ENCODE results near the gene CDK6. TPM values are rescaled to one million over a fixed set of nuclear protein-coding genes. Genes with fewer than 3 reads are reported as not detected.

Gene CDK6
- total and polyA plus RNA-seq, 9 of the 15 experiments (the other 6 are each of a cell fraction or from before 2014, with no cell fraction given), result 7.6 to 109 (median 44.4) TPM

DNA sequence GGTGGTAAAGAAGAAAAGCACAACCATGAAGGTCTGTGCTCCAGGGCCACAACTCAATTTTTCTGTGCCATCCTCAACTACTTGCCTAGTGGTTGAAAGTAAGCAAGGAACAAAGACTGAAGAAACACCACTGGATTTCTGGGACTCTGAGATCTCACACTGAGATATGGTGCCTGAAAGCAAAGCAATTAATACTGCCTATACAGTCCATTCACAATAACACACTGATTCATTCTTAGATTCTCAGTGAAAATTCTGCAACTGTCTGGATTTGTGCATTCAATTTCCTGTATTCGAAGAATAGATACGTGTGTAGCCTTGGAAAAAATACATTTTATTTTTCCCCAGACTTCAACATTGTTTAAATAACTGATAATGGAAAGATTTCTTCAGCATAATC lies 129.8 kb downstream of the CDK6 start:
- no peak overlapping the region for H3K4me2 ChIP-seq (ENCODE audit: insufficient read depth, low read length)
- CTCF ChIA-PET (ENCODE audit: low intra/inter-chr PET ratio), result no interaction called here
- no peaks in the 10 kb centered on the region for H4K20me1 ChIP-seq (replicated peaks; ENCODE audit: control insufficient read depth, insufficient read depth, low read length)
- intact Hi-C loops (cut with micrococcal nuclease) (no loop called here), in situ Hi-C loops (cut with MboI) (no loop called here)
- POLR2A ChIA-PET, result no interaction called here
- WGBS (ENCODE audit: insufficient coverage, low coverage, missing lambda C conversion rate), result 96% methylated on average over 2 of the region's 2 CpGs
- no peaks in the 10 kb centered on the region for H3K4me1 ChIP-seq (replicated peaks in 1 of 2; ENCODE audit: control insufficient read depth in 2 of 2, insufficient read depth in 2 of 2, low read length in 2 of 2)
- no peak overlapping the region for H2AFZ ChIP-seq (ENCODE audit: low read depth, low read length)
- H3K9me3 ChIP-seq (replicated peaks; ENCODE audit: control insufficient read depth, insufficient read depth, low read depth, low read length), result no peaks in the 10 kb centered on the region
- no peak overlapping the region for H3K9ac ChIP-seq (ENCODE audit: insufficient read depth in 1 of 2, low read depth in 2 of 2, low read length in 2 of 2)
- H3K4me3 ChIP-seq, result no peak overlapping the region
- no peaks in the 10 kb centered on the region for H3K9me1 ChIP-seq (ENCODE audit: control insufficient read depth, insufficient read depth, low read length)
- TF ChIP-seq, protein P1, sequence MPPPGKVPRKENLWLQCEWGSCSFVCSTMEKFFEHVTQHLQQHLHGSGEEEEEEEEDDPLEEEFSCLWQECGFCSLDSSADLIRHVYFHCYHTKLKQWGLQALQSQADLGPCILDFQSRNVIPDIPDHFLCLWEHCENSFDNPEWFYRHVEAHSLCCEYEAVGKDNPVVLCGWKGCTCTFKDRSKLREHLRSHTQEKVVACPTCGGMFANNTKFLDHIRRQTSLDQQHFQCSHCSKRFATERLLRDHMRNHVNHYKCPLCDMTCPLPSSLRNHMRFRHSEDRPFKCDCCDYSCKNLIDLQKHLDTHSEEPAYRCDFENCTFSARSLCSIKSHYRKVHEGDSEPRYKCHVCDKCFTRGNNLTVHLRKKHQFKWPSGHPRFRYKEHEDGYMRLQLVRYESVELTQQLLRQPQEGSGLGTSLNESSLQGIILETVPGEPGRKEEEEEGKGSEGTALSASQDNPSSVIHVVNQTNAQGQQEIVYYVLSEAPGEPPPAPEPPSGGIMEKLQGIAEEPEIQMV (tag; conservative IDR thresholded peaks at IDR 0.05; ENCODE audit: low read depth), result no peak
- TF ChIP-seq SIX5 (IDR thresholded peaks at IDR 0.05; ENCODE audit: borderline replicate concordance in 1 of 2, insufficient read depth in 1 of 2, low read depth in 1 of 2, low read length in 2 of 2) (no peak), ZNF707 (CRISPR knock-in tag; conservative IDR thresholded peaks at IDR 0.05) (no peak)
- 0 out of 3 replicates have a peak, but pooled peaks cover 4% of the 10 kb centered on the region for H3K36me3 ChIP-seq (ENCODE audit: control insufficient read depth, insufficient read depth, low read length)
- H3K79me2 ChIP-seq (ENCODE audit: control insufficient read depth, insufficient read depth, low read length), result no peaks in the 10 kb centered on the region; the same call in 2 of the 3 replicates
- no TSS peak for BruUV-seq (replicated peaks)
- ATAC-seq, result peak; percentile 36; the same call in 1 of the 3 replicates
- no peaks in the 10 kb centered on the region for H3K27me3 ChIP-seq (ENCODE audit: control insufficient read depth in 2 of 2, insufficient read depth in 2 of 2, low read length in 2 of 2)
- no peak for FAIRE-seq
- DNase-seq (ENCODE audit: extremely low read depth in 1 of 4, low spot score in 3 of 4), result no peak
- no peak overlapping the region for H3K27ac ChIP-seq (ENCODE audit: extremely low read depth, low read depth, low read length)

GRCh38 chr7:92705831-92706230 lies 130.5 kb downstream of the CDK6 start:
- Histone ChIP-seq H3K9me1 (ENCODE audit: control insufficient read depth, insufficient read depth, low read length) (no peaks in the 10 kb centered on the region), H3K27me3 (ENCODE audit: control insufficient read depth in 2 of 2, insufficient read depth in 2 of 2, low read length in 2 of 2) (no peaks in the 10 kb centered on the region), H3K27ac (ENCODE audit: extremely low read depth, low read depth, low read length) (no peak overlapping the region), H3K9me3 (replicated peaks; ENCODE audit: control insufficient read depth, insufficient read depth, low read depth, low read length) (no peaks in the 10 kb centered on the region), H3K9ac (ENCODE audit: insufficient read depth in 1 of 2, low read depth in 2 of 2, low read length in 2 of 2) (no peak overlapping the region), H2AFZ (ENCODE audit: low read depth, low read length) (no peak overlapping the region), H3K79me2 (ENCODE audit: control insufficient read depth, insufficient read depth, low read length) (no peaks in the 10 kb centered on the region; the same call in 2 of the 3 replicates), H3K4me1 (replicated peaks in 1 of 2; ENCODE audit: control insufficient read depth in 2 of 2, insufficient read depth in 2 of 2, low read length in 2 of 2) (no peaks in the 10 kb centered on the region), H3K4me2 (ENCODE audit: insufficient read depth, low read length) (no peak overlapping the region), H3K36me3 (ENCODE audit: control insufficient read depth, insufficient read depth, low read length) (0 out of 3 replicates have a peak, but pooled peaks cover 4% of the 10 kb centered on the region), H4K20me1 (replicated peaks; ENCODE audit: control insufficient read depth, insufficient read depth, low read length) (no peaks in the 10 kb centered on the region), H3K4me3 (no peak overlapping the region)
- no TSS peak for BruUV-seq (replicated peaks)
- DNase-seq (ENCODE audit: extremely low read depth in 1 of 4, low spot score in 3 of 4) (no peak), ATAC-seq (no peak), FAIRE-seq (no peak)
- WGBS (ENCODE audit: insufficient coverage, low coverage, missing lambda C conversion rate), result 95% methylated on average over 1 of the region's 1 CpG
- ChIA-PET POLR2A (no interaction called here), CTCF (ENCODE audit: low intra/inter-chr PET ratio) (no interaction called here)
- in situ Hi-C loops (cut with MboI) (no loop called here), intact Hi-C loops (cut with micrococcal nuclease) (no loop called here)
- TF ChIP-seq RCOR1 (IDR thresholded peaks at IDR 0.05; ENCODE audit: borderline replicate concordance in 1 of 2, low read depth in 2 of 2, low read length in 2 of 2) (no peak), MIER1 (IDR thresholded peaks at IDR 0.05; ENCODE audit: low read depth) (no peak), ZBTB5 (IDR thresholded peaks at IDR 0.05) (no peak)
- TF ChIP-seq, protein P2, sequence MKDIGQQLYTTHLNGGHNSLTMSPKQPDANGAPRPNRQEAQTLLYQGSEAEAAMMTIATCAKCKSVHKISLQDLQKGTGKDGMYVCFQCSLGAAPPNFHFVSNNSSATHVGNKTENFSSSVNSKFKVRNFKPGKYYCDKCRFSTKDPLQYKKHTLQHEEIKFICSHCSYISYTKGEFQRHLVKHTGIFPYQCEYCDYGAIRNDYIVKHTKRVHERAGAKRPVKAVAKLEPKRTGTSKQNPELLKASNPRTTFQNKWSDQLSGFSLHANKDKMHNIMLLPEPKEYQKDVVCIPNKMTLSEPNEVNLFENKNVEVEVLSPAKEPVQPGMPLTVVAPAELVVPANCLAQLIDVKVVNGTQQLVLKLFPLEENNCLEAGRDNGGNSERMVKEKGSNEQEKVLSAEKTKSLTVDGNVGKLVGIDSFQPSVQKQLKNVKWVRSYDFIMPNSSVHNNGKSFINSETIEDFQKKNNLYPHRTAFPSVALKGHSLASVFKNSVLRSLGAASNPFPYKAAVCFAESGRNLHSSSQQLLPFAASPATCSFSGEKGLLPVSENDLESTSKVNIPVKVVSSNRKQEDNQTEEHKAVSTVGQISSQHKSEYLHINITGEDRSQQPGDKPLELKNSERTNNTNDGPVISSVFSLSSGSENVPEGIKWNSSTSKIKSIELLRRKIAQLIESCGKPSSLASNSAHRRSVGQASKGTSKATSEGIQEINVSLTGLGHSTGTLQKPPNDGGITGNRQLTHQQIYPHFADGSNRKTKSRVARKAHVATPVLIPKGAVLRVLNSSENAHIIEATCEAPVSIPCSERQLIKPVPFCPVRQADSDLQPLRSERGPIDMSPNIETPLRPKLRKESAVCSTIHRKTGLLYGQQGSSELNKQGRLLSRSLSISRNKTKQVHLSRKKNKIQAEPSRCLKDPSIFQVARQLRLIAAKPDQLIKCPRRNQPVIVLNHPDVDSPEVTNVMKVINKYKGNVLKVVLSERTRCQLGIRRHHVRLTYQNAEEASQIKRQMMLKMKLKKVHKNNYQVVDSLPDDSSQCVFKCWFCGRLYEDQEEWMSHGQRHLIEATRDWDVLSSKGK (CRISPR knock-in tag; IDR thresholded peaks at IDR 0.05), result no peak

Data from K562 (cell line).